IPS DF 19.7 (cell line): ENCODE results near the gene CREBBP.

Experiments used
- DNase-seq: peaks from one replicate; pipeline ENCODE4 v3.0.0-alpha.2; 2013; ENCODE audit warnings: low read depth, low spot score

The CREBBP gene

DNA sequence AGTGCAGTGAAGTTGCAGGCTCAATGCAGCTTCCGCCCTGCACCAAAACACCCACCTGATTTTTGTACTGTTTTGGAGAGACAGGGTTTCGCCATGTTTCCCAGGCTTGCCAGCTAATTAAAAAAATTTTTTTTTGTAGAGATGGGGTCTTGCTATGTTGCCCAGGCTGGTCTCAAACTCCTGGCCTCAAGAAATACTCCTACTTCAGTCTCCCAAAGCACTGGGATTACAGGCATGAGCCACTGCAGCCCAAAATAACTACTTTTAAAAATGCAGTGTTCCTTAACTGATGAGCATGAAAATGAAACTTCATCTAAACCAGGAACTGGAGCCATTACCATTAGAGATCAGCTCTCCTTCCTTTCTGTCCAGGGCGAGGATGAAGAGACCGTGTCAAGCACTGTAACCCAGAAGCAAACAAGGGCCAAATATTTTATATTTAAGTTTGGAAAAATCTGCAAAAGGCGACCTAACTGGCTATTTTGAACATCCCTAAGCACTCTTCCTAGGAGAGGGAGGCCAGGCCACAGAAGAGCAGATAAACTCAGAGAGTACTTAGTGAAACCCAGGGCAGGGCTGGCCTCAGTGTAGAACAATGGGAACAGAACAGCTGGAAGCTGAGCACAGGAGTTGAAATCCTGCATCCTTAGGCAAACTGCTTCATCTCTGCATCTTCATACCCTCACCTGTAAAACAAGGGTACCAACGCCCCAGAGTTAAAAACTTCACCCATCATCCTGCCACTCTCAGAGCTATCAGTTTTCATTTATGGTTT lies 24.0 kb downstream of the CREBBP start:
- DNase-seq = no peak

DNA sequence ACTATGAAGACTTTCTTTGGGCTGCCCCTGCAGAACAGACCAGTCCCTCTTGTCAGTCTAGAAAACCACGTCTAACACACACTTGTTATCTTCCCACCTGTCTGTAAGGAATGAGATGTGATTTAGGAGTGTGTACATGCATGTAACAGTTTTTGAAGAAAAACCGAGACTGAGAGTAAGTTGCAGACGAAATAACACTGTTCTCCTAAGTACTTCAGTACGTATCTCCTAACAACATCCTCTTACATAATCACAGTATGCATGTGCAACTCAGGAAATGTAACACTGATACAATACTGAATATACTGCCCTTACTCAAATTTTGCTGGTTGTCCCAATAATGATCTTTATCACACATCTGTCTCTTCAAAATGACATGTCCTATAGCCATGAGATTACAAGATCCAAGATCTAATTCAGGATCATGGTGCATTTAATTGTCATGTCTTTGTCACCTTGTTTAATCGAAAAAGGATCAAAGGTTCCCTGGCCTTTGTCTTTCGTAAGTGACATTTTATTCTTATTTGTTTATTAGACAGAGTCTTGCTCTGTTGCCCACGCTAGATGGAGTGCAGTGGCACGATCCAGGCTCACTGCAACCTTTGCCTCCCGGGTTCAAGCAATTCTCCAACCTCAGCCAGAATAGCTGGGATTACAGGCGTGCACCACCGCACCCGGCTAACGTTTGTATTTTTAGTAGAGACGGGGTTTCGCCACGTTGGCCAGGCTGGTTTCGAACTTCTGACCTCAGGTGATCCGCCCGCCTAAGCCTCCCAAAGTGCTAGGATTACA lies 25.6 kb downstream of the CREBBP start:
- no peak for DNase-seq

DNA sequence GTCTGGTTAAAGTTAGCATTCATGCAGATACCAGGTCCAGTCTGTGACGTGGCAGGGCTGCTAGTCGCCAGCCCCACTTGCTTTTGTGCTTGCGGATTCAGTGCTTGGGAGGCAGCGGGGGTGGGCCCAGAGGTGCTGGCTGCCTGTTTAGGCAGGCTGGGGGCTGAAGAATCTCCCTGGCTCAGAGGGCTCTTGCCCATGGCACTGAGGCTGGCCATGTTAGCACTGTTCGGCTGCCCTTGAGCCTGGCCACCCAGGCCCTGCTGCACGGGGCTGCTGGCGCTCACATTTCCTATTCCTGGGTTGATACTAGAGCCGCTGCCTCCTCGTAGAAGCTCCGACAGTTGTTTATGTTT lies 30.0 kb downstream of the CREBBP start:
- DNase-seq = no peak

DNA sequence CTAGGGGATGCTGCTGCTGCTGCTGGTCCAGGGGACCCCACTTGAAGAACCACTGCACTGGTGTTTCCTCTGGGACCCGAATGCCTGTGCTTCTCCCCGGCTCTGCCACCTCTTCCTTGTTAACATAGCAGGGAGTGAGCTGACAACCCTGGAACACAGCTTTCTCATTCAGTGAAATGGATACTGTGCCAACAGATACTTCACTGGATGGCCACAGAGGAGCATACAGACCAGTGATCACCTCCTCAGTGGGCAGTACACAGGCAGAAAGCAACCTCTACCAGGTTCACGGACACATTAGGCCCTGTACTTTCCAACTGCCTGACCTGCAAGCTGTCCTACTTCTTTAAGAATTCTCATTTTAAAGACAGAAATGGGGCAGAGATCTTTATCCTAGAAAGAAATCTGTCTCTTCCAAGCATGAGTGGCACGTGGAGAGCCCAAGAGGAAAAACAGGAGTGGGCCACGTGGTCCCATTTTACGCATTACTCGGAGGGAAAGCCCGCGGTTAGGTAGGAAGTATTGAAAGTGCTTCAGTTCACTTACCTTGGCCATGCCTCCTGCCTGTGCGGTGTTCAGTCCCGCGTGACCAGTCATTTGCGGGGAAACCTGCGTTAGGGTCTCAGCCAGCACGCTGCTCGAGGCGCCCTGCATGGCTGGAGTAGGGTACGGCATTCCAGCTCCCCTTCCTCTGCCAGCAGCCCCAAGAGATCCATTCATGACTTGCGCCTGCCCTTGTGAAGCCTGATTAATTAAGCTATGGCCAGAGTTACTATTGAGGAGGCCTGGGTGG lies 30.6 kb downstream of the CREBBP start:
- DNase-seq = no peak

DNA sequence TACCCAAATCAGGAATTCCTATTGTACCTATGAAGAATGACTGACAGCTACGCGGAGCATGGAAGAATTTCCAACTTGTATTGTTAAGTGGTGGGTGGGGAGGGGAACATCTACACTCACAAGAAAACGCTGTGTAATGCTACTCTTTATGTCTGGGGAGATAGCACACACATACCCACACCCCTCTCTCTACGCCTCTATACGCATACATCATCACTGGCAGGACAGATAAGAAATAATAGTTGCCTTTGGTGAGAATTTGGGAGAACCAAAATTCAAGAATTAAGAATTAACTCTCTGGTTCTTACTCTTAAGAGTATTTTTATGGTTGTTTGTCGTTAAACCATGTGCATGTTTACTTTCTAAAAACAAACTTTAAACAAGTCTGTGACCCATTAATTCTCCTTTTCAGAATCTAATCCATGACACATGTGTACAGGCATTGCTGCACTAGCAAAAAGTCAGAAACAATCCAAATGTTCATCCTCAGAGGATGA lies 33.9 kb downstream of the CREBBP start:
- DNase-seq = no peak

DNA sequence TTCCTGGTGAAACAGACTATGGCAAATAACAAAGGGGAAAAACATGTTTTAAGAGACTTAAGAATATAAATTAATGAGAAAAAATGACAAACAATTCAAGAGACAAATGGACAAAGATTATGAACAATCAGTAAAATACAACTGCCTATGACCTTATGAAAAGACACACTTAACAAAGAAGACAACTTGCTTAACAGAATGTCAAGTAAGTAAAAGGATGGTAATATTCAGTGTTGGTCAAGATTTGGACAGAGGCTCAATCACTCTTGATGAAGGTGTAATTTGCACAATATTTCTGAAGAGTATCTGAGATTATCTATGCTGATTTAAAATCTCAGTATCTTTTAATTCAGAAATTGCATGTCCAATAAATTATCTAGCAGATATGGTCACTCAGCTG lies 34.4 kb downstream of the CREBBP start:
- no peak for DNase-seq

DNA sequence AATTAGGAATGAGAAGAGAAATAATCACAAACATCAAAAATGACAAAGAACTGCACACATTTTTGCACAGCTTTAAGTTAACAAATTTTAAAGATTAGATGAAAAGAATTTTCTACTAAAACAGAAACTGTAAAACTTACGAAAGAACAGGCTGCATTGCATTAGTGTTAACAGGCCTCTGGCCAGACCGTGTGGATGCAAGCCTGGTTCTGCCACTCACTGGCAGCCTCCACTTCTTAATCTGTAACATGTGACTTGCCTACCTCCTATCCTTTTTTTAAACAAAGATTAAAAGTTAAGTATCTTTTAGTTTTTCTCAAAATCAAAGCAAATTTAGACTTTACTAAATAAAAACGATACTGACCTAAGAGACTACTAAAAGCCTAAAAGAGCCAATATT lies 37.5 kb downstream of the CREBBP start:
- DNase-seq = no peak

DNA sequence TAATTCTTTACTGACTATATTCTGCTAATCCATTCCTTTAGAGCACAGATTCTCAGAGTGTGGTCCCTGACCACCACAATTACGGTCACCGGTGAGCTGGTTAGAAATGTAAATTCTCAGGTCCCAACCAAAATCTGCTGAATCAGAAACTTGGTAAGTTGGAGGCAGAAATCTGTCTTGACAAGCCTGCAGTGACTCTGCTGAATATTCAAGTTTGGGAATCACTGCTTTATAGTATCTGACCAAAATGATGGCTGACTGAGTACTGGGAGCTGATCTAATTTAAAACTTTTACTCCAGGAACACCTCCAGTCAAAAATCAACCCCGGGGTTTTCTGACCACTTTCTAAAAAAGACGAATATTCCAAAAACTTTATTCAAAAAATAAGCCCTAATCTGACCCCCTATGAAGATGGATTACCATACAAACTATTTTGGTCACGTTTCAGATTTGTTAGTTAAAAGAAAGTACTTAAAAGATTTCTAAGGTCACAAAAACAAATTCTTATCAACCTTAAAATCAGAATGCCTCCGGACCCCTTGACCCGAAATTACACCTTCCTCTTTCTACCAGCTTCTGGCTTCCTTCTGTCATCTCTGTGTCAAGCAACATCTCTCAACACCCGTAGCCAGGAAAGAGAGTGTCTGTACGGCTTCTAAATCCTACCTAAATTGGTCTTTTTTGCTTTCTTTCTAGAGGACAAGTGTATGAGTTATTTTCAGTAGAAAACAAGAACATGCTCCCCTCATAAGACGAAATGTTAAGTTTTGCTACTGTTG lies 38.6 kb downstream of the CREBBP start:
- no peak for DNase-seq

DNA sequence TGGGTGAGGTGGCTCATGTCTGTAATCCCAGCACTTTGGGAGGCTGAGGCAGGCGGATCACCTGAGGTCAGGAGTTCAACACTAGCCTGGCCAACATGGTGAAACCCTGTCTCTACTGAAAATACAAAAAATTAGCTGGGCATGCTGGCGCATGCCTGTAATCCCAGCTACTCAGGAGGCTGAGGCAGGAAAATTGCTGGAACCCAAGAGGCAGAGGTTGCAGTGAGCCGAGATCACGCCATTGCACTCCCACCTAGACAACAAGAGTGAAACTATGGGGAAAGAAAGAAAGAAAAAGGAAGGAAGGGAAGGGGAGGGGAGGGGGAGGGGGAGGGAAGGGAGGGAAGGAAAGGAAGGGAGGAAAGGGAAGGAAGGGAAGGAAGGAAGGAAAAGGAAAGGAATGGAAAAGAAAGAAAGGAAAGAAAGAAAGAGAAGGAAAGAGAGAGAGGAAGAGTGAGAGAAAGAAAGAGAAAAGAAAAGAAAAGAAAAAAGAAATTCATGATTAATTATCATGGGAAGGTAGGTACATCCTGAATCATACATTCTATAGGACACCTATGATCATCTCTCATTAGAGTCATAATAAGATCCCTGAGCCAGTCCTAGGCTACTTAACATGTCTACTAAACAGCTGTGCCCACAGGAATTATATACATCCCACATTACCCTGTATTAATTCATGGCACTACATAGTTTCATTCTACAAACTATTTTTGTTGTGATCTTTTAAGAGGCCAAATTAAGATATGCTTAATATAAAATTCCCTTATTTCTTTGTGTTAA lies 40.9 kb downstream of the CREBBP start:
- DNase-seq = no peak

DNA sequence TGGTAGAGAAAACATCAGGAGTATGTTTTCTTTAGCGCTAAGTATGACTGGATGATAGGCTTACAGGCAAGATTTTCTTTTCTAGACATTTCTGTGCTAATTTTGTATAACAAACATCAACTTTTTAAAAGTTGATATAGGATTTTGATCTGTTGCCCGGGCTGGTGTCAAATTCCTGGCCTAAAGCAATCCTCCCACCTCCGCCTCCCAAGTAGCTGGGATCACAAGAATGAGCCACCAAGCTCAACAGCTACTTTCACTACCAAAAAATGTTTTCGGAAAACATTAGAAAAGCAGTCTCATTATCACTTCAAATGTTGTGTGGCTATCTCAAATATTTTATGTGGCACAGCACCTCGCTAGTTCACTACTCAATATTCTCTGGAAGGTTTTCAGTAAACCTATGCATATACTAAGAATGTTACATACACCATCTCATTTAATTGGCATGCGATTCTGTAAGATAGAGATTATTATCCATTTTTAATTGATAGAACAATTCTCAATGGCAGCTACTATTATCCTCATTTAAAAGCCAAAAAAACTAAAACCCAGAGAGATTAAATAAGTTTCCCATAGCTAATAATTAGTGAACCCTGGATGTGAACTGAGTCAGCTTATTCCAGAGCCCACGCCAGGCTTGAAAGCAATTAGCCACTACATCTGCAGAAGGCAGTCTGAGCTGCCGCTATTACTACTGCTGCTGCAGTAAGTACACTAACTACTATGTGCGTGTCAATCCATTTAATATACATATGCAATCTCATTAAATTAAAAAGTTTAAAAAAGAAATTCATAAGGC lies 41.7 kb downstream of the CREBBP start:
- no peak for DNase-seq

DNA sequence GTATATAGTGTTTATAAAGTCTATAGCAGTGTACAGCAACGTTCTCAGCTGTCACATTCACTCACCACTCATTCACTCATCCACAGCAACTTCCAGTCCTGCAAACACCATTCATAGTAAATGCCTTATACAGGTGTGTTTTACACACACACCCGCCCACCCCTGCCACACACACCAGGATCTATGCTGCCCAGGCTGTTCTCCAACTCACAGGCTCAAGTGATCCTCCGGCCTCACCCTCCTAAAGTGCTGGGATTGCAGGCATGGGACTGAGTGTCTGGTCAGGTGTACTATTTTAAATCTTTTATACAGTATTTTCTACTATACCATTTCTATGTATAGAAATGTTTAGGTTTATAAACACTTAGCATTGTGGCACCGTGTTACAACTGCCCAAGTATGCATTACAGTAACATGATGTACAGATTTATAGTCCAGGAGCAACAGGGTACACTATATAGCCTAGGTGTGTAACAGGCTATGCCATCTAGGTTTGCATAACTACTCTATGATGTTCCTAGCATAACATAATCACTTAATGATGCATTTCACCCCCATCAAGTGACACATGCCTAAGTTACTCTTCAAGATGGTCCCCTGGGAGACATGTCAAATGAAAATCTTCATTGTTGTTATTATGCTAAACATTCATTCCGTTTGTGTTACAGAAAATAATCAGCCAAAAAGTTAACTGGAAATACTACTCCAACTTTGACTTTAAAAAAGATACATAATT lies 42.5 kb downstream of the CREBBP start:
- no peak for DNase-seq

DNA sequence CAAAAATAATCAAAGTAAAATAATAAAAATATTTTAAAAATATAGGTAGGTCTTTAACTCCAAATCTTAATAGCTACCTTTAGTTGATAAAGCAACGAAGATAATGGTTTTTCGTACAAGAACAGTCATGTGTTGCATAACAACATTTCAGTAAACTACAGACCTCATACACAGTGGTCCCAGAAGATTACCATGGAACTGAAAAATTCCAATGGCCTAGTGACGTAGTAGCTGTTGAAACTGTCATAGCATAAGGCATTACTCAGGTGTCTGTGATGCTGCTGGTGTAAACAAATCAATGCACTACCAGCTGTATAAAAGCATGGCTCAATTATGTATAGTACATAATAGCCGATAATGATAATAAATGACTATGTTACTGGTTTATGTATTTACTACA lies 43.9 kb downstream of the CREBBP start:
- no peak for DNase-seq

DNA sequence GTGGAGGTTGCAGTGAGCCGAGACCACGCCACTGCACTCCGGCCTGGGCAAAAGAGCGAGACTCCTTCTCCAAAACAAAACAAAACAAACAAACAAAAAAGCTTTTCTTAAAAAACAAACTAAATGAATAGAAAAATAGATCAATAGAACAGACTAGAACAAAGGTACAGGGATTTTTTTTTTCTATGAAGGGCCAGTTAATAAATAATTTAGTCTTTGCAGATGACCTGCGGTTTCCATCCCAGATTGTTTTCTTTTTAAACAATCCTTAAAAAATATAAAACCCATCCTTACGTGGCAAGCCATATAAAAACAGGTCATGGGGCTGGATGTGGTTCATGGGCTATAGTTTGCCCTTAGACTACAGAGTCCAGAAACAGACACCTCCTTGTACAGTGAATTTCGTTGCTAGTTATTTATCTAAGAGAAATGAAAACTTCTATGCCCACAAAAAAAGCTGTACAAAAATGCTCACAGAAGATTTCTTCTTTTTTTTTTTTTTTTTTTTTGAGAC lies 45.4 kb downstream of the CREBBP start:
- no peak for DNase-seq

DNA sequence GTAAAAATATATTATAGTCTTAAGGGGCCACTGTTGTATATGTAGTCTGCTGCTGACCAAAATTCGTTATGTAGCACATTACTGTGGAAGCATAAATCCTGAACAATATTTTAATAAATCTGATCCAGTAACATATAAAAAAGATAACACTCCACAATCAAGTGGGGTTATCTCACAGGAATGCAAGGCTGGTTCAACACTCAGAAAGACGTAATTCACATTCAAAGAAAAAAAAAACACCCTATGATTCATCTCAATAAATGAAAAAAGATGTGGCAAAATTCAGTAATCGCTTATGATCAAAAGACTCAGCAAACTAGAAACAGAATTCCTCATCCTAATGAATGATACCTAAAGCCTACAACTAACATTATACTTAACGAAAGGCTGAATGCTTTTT lies 47.8 kb downstream of the CREBBP start:
- no peak for DNase-seq

DNA sequence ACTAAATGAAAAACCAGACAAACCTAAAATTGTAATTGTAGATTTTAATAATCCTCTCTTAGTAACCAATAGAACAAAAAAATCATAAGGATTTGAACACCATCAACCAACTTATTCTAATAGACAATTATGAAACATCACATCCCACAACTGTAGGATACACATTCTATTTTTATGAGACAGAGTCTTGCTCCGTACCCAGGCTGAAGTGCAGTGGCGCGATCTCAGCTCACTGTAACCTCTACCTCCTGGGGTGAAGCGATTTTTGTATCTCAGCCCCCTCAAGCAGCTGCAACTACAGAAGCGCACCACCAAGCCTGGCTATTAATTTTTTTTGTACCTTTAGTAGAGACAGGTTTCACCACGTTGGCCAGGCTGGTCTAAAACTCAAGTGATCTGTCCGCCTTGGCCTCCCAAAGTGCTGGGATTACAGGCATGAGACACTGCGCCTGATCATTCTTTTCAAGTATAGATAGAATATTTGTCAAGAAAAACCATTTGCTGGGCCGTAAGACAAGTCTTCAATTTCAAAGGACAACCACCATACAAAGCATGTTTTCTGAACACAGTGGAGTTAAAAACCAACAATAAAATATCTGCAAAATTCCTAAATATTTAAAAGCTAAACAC lies 49.8 kb downstream of the CREBBP start:
- DNase-seq = no peak

DNA sequence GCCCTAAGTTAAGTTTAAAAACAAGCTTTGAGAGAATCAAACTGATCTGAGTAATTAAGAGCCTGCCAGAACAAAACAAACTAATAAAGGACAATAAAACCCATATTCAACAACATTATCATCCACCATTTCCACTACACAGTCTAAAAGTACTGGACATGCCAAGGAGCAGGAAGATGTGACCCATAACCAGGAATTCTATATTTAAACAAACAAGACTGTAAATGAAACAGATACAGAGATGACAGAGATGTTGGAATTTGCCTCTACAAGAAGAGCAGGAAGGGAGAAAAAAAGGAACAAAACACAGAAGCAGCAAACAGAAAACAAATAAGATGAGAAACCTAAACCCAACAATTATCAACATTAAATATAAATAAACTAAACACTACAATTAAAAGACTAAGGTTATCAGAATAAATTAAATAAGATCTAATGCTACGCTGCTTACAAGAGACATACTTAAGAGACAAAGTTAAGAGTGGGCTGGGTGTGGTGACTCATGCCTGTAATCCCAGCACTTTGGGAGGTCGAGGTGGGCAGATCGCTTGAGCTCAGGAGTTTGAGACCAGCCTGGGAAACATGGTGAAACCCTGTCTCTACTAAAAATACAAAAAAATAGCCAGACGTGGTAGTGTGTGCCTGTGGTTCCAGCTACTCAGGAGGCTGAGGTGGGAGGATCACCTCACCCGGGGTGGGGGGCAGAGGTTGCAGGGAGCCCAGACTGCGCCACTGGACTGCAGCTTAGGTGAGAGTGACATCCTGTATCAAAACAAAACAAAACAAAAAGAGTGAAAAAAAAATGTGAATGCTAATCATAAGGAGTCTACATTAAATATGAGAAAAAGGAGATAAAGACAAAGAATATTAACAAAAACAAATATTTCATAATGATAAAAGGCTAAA lies 50.6 kb downstream of the CREBBP start:
- DNase-seq = no peak

DNA sequence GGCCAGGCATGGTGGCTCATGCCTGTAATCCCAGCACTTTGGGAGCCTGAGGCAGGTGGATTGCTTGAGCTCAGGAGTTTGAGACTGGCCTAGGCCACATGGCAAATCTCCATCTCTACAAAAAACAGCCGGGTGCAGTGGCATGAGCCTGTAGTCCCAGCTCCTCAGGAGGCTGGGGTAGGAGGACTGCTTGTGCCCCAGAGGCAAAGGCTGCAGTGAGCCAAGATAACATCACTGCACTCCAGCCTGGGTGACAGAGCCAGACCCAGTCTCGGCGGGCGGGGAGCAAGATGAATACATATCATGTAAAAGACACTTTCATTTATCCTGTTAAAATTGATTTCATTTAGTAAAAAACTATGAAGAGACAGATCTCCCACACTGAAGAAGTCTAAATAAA lies 54.6 kb downstream of the CREBBP start:
- DNase-seq = no peak
